Peyer's patch (tissue), 4 donors: ENCODE data around the gene PIAS4.

Experiments used
- POLR2A ChIP-seq, 2 donors: fragments of 450-650 bp; IDR thresholded peaks; one replicate each; pipeline ENCODE4 v1.5.1; 2017; ENCODE audit warnings: antibody characterized with exemption in 2 of 2, mild to moderate bottlenecking in 2 of 2, moderate library complexity in 2 of 2
- TF ChIP-seq, protein P1 (sequence below), 6 experiments: fragments of 450-650 bp in 4 of 6; fragments of 200-600 bp in 2 of 6; sonication (generic) in 1 of 6; IDR thresholded peaks; one replicate each; pipeline ENCODE4 v1.5.1; 2017 to 2019; ENCODE audit warnings: antibody characterized with exemption in 6 of 6, mild to moderate bottlenecking in 3 of 6, moderate library complexity in 1 of 6

DNA sequence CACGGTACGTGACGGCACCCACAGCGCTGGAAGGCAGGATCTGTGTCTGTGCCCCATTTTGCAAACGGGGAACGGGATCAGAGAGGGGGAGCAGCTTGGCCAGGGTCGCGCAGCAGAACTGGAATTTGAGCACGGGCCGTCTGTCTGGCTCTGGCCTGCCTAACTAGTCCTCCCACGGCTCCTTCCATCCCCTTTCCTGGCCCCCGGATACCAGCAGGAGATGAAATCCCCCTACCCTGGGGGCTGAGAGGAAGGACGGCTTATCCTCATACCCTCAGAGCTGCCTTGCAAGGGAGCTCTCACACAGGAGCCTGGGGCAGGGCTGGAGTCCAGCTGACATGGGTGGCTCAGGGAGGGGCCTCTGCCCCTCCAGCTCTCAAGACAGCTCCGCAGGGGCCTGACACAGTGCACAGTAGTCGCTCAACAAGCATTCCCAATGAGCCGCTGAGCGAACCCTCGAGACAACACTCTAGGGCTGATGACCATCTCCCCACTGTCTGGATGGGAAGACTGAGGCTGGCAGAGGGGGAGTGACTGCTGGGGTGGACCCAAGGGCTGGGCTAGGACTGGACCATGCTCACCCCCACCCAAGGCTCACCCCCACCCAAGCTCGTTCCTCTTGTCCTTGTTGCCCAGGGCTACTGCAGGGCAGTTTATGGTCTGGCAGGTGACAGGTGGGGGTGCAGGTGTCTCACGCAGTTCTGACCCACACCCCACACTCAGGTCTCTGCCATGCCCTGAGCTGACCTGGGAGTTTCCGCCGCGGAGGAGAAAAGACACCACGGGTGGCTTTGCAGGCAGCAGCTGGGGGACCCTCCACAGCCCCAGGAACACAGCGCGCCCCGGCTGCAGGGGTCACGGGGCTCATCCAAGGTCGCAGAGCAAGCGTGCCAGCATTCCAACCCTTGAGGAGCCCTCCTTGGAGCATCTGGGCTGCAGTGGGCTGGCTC lies 55.2 kb downstream of the PIAS4 start:
- TF ChIP-seq, protein P1, sequence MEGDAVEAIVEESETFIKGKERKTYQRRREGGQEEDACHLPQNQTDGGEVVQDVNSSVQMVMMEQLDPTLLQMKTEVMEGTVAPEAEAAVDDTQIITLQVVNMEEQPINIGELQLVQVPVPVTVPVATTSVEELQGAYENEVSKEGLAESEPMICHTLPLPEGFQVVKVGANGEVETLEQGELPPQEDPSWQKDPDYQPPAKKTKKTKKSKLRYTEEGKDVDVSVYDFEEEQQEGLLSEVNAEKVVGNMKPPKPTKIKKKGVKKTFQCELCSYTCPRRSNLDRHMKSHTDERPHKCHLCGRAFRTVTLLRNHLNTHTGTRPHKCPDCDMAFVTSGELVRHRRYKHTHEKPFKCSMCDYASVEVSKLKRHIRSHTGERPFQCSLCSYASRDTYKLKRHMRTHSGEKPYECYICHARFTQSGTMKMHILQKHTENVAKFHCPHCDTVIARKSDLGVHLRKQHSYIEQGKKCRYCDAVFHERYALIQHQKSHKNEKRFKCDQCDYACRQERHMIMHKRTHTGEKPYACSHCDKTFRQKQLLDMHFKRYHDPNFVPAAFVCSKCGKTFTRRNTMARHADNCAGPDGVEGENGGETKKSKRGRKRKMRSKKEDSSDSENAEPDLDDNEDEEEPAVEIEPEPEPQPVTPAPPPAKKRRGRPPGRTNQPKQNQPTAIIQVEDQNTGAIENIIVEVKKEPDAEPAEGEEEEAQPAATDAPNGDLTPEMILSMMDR (IDR thresholded peaks at IDR 0.05), result no peak
- TF ChIP-seq POLR2A (IDR thresholded peaks at IDR 0.05), result no peak
